SH-SY5Y (cell line): Measurements from ENCODE around the gene PDZRN4.

Experiments used
- GATA2 ChIP-seq: IDR thresholded peaks from 2 replicates; pipeline ENCODE4 v1.6.1; 2011; ENCODE audit warnings: mild to moderate bottlenecking, low read depth, low read length
- GATA3 ChIP-seq: IDR thresholded peaks from 2 replicates; pipeline ENCODE4 v1.6.1; 2011; ENCODE audit warnings: low read depth, mild to moderate bottlenecking, low read length, moderate library complexity

DNA sequence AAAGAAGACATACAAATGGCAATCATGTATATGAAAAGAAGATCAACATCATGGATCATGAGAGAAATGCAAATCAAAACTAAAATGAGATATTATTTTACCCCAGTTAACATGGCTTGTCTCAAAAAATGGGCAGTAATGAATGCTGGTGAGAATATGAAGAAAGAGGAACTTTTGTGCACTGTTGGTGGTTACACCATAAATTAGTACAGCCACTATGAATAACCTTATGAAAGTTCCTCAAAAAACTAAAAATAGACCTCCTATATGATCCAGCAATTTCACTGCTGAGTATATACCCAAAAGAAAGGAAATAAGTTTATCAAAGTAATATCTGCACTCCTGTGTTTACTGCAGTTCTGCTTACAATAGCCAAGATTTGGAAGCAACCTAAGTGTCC is 151.7 kb downstream of the PDZRN4 start:
- TF ChIP-seq GATA2, result no peak
- no peak for TF ChIP-seq GATA3
